NCI-H1436 (cell line): ENCODE measurements around the gene CPEB3.

Experiments used
- DNase-seq: peaks from one replicate; lab custom pipeline; 2025; lab: John Stamatoyannopoulos, UW

Gene CPEB3

DNA sequence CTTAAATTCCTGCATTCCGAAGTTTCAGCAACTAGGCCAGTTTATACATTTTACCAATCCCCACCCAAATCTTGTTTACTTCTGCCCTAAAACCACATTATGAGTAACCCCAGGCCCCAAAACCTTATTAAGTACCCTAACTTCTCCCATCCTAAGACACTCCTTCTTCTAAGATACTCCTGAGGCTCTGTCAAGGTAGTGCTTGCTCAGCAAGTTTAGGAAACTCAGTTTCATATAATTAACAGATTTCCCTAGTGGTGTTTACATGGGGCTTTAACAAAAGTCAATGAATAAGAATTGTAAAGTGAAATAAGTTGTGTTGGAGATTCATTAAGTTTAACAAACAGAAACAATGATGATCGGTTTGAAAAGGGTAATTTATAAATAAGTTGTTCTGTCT is 77.8 kb downstream of the CPEB3 start:
- no peak for DNase-seq

DNA sequence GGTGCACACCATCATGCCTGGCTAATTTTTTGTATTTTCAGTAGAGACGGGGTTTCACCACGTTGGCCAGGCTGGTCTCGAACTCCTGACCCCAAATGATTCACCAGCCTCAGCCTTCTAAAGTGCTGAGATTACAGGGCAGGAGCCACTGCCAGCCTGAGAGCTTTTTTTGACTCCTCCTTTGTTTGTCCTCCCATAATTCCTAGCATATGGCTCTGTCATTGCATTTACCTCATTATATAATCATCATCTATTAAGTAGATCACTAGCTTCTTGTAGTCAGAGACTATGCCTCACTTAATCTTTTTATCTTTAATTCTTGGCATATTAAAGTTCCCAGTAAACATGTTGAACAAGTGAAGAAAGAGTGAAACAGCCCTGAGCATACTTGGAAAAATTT is 82.1 kb downstream of the CPEB3 start:
- no peak for DNase-seq

DNA sequence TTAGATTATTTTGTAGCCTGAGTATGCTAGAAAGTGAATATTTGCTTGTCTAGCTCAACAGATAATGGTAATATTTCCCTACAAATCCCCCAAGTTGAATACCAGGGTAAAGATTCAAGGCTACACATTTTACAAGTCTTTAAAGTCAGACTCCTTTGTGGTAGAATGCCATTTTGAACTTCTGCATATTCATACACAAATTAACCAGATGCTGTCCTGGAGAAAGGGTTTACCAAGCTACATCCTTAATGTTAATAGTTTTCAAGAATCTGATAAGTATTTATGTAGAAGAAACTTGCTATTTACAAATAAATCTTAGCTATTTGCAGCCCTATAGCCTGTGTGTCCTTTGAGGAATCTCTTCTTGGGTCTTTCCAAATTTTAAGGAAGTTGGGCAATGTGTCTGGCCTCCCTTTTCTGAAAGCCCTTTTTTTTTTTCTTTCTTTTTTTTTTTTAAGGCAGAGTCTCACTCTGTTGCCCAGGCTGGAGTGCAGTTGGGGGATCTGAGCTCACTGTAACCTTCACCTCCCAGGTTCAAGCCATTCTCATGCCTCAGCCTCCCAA is 82.6 kb downstream of the CPEB3 start:
- DNase-seq, result no peak

DNA sequence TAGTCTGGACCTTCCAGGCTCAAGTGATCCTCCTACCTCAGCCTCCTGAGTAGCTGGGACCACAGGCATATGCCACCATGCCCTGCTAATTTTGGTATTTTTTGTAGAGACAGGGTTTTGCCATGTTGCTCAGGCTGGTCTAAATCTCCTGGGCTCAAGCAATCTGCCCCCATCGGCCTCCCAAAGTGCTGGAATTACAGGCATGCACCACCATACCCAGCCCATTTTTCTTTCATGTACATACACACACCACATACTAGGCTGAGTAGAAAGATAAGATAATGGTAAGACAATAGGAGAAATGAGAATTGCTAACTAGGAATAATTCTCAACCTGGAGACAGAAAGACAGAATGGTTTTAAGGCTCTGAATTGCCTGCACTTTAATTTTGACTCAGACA is 83.8 kb downstream of the CPEB3 start:
- no peak for DNase-seq

DNA sequence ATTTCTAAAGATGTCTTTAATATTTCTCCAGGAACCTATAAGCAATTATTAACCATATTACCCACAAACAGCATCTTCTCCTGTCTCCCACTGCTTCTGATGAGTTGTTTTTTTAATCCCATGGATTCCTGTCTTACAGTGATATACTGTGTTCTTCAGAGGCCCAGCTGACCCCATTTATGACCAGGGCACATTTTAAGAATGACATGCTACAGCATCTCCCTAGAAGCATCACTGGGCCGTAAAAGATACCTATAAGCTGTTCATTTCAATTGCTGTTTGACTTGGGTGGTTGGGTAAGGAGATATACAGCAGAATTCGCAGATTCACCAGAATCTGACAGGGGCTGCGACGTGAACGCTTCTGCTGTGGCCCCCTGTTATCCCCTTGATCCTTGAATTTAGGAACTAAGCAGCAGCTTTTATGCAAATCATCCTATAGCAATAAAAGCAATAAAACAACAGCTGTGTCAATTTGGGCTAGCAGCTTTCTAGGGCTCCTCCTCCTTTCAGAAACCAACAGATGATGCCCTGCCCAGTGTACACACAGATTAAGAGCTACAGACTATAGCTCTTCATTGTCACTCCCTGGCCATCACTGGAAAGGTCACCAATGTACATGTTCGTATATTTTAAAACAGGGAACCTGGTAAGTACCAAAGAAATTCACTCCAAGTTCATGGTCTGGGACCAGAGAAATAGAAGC is 86.8 kb downstream of the CPEB3 start:
- no peak for DNase-seq

DNA sequence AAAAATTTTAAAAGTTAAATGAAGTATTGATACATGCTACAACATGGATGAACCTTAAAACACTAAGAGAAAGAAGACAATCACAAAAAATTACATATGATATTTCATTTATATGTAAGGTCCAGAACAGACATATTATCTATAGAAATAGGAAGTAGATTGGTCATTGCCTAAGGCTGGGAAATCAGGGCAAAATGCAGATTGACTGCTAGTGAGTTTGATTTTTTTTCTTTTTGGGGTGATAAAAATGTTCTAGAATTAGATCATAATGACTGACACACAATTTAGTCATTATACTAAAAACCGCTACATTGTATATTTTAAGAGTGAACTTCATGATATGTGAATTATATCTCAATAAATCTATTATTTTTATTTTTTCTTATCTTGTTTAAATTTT is 88.3 kb downstream of the CPEB3 start:
- DNase-seq, result no peak

DNA sequence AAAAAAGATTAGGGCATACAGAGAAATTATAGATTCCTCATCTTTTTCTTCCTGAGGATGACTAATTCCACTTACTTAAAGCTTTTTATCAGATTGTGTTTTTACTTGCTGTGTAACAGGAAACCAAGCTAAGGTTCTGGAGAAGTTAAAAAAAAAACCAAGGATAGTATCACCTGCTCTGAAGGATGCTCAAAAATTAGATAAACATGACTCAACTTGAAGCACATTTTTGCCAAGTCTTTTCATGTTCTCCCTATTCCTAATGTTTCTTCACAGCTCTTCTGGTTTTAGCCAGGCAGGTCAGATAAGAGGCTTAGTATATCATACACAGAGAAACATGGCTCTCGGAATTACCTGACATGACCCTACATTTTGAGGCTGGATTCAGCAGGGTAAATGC is 90.3 kb downstream of the CPEB3 start:
- no peak for DNase-seq

DNA sequence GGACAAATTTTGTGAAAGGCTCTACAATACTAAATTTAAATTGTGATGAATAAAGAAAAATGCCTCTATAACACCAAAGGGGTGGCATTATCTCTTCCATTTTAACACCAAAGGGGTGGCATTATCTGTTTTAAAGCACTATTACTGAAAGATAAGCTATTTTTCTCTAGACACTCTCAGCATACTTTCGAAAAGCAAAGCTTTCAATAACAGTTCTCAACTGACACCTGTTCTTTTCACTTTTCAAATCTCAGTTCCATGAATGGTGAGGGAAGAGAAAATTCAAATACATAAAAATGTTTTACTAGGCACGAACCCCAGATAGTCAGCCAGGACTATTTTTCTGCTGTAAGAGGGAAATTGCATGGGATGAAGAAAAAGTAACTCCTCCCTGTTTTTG is 103.8 kb downstream of the CPEB3 start:
- DNase-seq, result no peak

DNA sequence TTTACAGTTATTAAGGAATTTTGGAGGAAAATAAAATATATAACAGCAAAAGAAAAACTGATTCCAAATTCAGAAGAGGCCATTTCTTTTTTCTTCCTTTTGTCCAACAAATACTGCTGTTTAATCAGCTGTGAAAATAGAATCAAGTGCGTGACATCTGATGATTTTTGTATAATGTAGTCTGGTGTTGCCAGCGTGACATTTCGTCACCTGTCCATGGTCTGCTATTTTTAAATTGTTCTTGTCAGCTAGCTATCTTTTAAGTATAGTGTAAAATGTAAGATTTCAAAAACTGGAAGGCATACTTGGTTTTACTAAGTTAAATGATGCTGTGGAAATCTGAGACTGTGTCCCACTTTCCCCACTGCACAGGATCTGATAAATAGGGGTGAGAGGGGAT is 105.9 kb downstream of the CPEB3 start:
- DNase-seq, result no peak

DNA sequence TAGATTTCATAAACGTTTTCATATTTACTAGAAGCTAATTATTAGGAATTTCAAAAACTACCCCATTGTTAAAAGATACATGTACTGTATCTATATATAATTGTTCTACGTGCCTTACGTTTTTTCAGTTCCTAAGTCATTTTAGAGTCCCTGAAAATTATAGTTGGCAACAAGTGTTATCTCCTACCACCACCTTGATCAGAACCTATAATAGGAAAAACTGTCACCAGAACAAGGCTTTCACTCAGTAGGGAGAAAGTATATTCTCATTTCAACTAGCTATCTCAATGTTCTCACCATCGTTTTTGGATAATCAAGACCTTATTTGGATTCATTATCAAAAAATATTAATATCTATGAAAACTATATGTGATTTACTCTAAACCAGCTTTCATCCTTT is 107.7 kb downstream of the CPEB3 start:
- no peak for DNase-seq

DNA sequence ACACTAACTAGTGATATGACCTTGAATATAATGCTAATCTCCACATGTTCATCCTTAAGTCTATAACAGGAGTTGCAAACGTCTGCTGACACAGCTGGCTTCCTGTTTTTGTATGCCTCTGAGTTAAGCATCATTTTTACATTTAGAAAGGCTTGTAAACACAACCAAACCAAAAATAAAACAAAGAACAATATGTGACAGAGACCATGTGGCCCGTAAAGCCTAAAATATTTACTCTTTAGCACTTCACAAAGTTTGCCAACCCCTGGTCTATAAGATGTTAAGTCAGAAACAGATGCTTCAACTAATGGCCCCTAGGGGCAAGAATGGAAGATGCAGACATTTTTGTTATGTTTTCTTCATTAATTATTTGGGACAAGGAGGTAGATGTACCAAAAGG is 109.3 kb downstream of the CPEB3 start:
- DNase-seq, result no peak

DNA sequence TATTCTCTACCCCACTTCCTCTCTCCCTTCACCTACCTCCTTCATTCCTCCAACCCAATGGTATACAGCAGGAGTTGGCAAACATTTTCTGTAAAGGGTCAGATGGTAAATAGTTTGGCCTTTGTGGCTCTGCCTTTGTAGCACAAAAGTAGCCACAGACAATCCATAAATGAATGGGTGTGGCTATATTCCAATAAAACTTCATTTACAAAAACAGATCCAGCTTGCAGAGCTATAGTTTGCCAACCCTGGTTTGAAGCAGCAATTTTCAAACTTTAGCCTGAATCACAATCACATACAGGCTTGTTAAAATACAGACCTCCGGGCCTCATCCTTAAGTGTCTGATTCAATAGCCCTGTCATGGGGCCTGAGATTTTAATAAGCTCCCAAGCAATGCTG is 110.5 kb downstream of the CPEB3 start:
- DNase-seq, result no peak

DNA sequence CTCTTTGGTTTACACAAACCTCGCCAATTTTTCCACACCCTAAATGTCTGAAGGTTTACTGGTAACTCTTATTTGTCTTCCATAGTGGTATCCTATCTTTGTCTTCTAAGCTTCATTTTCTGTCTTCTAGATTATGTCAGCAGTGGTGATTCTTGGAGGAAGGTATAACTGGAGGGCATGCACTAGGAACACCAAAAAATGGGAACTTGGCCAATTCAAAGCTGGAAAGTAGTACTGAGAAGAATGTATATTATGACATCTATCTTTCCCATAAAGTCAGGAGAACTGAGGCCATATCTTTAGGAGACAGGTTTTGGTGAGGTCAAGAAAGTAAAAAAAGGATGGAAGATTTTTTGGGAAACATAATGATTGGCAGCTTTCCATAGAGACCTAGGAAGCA is 113.3 kb downstream of the CPEB3 start:
- DNase-seq, result no peak

DNA sequence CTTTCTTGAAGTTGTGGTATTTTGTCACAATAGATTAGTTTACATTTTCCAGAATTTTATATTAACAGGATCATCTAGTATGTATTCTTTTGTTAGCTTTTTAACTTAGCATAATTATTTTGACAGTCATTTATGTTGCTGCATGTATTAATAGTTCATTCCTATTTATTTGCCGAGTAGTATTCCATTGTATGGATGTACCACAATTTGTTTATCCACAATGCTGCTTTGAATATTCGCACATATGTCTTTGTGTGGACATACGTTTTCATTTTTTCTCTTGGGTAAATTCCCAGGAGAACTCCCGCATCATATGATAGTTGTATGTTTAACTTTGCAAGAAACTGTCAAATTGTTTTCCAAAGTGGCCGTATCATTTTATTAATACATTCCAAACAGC is 115.7 kb downstream of the CPEB3 start:
- no peak for DNase-seq

DNA sequence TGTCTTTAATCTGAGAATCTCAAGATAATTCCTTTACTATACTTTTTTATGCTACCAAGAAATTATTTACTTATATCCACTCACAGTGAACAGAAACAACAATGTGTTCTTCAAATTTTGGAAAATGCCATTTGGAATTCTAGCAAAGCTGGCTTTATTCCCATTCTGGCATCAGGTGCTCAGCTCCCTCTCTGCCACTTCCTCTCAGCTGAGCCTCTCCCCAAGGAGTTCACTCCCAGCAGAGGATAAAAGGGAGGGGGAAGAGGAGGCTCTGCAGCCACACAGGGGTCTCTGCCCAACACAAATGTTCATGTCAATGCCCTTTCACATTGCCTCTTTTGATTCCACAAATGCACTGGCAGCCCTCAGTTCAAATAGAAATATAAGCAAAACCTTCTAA is 116.9 kb downstream of the CPEB3 start:
- DNase-seq, result no peak

DNA sequence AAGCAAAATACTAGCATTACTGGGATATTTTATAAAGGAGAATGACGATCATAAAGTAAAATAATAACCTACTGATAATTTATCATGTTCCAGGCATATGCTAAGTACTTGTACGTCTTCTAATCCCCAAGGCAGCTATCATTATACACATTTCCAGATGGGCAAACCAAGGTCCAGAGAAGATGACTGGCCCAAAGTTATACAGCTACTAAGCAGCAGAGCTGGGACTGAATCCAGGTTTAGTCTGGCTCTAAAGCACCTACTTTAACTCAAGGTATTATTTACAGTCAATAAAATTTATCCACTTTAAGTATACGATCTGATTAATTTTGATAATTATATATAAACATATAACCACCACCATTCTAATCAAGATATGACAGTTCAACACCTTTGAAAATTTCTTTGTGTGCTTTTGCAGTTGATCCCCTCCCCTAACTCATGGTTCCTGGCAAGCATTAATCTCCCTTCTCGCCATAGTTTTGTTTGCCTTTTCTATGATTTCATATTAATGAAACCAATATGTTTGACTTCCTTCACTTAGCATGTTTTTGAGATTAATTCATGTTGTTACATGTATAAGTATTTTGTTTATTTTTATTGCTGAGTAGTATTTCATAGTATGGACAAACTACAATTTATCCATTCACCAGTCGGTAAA is 126.7 kb downstream of the CPEB3 start:
- DNase-seq, result no peak

DNA sequence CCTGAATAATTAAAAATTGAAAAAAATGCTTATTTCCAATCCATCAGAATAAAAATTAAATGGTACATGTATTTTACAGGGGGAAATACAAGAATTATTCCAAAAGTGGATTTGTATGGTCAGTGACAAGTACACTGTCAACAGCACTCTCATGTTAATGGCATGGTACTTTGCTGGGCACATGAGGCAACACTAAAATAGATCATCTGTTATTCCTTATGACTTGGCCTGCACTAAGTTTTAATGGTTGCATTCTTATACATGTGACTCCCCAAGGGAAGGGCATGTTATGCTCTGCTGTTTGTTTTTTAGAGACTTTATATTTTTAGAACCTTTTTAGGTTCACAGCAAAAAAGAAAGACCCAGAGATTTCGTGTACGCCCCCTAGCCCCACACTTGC is 128.3 kb downstream of the CPEB3 start:
- DNase-seq, result no peak

DNA sequence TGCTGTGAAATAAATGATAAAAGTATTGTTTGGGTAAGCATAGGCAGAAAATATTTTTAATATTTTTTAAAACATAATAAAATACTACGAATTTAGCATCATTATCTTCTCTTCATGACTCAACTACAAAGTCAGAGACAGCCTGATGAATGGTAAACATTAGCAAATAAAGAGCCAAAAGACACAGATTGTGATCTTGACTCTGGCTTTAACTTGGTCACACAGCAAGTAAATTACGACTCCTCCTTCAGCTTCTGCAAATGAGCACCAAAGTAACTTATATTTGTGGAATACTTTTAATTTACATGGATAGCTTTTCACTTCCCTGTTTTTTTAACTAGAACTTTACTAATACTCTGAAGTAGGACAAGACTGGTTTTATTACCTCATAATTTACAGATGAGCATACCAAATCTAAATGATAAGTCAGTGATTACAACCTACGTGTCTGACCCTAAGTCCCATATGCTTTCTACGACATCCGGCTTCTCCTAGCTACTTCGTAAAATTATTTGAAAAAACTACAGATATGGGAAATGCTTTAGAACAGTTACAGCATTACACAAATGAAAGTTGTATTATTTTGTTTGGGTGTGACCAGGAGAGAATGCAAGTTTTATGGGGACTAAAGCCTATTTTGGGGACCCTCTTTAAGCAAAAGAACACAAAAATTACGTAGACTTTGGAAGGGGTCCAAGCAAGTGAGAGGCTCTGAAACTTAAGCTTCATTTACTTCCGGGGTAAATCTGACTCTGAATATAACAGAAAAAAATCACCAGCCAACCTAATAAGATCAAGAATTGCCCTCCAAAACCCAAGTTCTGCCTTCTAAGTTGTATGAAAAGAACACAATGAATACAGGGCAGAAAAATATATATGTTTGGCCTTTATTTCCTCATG is 133.8 kb downstream of the CPEB3 start:
- DNase-seq, result no peak

DNA sequence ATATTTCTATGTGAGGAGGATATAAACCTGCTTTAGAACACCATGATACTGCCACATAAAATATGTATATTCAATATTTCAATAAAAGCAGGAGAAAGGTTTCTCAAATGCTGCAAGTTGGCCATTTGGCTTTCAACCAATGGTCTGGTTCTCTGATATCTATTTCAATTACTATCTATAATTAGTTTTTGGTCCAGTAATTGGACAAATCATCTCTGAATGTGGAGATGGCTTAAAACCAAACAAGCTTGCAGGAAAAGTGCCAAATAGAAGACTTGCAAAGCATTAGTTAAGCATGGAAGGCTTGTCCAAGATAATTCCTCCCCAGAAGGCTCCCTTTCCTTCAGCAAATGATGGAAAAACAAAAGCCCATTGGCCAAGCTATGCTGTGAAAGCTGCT is 140.1 kb downstream of the CPEB3 start:
- DNase-seq, result no peak

DNA sequence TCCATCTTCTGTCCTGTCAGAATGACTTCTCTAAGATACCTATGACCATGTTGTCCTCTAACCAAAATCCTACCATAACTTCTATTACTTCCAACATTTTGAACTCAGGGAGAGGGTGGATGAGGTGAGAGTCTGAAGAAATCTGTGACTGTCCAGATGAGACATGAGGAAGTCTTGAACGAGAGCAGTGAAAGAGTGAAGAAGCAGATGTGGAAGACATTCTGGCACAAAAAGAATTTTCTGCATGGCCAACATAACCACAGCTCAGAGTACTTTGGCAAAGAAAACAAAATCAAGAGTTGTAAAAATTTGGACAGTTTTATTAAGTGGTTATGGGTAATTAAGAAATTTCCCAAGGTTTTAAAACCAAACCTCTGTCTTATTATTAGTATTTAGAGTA is 141.6 kb downstream of the CPEB3 start:
- DNase-seq, result no peak

DNA sequence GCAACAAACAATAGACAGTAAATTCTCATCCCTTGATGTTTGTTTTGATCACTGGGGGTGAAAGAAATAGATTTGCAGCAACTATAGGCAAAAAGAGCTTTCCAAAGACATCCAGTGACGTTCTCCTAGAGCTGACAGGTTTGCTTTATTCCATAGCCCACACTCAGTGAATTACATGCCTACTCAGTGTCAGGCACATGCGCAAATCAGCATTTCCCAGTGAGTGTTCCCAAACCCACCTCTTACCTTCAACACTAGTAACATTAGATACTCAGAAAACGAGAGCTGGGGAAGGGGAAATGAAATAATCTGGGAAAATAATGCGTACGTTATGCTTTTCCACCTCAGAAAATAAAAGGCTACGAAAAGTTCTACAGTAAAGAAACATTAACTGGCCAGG is 144.1 kb downstream of the CPEB3 start:
- DNase-seq, result no peak

DNA sequence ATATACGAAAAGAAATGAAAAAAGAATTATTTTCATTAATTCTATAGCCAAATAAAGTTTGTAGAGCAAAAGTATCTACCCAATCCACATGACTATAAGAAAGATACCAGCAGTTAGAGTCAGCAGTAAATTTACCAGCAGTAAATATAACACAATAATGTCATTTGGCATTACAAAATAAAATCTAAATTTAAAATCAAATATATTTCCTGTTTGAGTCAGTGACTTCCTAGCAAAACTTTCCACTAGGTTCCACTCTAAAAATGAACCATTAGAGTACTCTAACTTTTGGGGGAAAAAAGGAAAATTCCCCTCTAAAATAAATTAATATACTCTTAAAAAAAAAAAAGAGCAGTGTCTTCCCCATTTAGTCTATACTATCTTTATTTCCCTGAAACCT is 144.8 kb downstream of the CPEB3 start:
- DNase-seq, result no peak

DNA sequence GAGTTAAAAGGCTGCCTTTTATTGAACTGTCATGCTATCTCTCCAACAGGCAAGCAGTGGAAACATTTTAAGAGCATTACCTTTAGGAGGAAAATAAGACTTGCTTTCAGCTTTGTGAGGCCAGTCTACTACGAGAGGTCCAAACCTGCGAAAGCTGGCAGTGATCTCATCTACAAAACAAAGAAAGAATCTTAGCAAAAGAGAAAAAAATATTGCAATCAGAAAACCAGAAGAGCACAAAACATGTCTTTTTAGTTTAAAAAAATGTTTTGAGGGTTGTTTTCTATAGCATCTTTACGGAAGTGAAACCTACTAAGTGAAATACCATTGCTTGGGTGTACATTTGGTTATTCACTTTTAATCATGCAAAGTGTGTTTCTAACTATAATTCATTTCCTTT is 147.9 kb downstream of the CPEB3 start:
- DNase-seq, result no peak
